Breast epithelium (tissue), 3 donors: ENCODE data around the gene NLK.

Source experiments
- POLR2A ChIP-seq: fragments of 450-650 bp; IDR thresholded peaks from one replicate; pipeline ENCODE4 v1.6.1; 2016; ENCODE audit warnings: antibody characterized with exemption, mild to moderate bottlenecking, moderate library complexity
- POLR2AphosphoS5 ChIP-seq, 3 donors: sonication (generic); formaldehyde crosslinking; IDR thresholded peaks; one replicate each; pipeline ENCODE4 v1.6.1; 2017; ENCODE audit warnings: antibody characterized with exemption in 3 of 3

DNA sequence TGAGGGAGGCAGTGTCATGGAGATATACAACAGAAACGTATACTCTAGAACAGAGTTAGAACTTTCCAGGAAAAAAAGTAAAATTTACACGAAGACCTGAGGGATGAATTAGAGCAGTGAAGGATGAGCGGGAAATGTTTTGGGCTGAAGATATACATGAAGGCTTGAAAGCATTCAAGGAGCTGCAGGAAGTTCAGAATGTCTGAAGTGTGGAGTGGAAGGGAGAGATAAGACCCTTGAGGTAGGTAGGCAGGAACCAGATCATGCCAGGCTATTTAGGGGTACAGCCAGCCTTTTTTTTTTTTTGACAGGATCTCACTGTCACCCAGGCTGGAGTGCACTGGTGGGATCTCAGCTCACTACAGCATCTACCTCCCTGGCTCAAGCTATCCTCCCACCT is 3.2 kb upstream of the NLK start:
- TF ChIP-seq POLR2A (no peak), POLR2AphosphoS5 (IDR thresholded peaks at IDR 0.05) (no peak)
